OCI-LY7 (cell line): ENCODE data around the gene MYADM. TPM values are rescaled to one million over a fixed set of nuclear protein-coding genes. Genes with fewer than 3 reads are reported as not detected.

Source experiments
- BruUV-seq: library from RNA; stranded (reverse); fragments of 400-500 nt; replicated peaks from 2 replicates; lab custom pipeline; 2021; lab: Mats Ljungman, UMichigan
- CTCF ChIA-PET: fragments of 300-600 bp; sonication (Branson Sonifier 250); formaldehyde crosslinking; loops from one replicate; lab custom pipeline; 2022; ENCODE audit warnings: antibody characterized with exemption; ENCODE audit not compliant: unreplicated experiment; lab: Charles Lee
- POLR2A ChIA-PET: fragments of 300-600 bp; sonication (Branson Sonifier 250); formaldehyde crosslinking; loops from one replicate; lab custom pipeline; 2022; ENCODE audit warnings: antibody characterized with exemption; lab: Charles Lee
- DNase-seq: peaks from one replicate; pipeline ENCODE4 v3.0.0-alpha.2; 2015; ENCODE audit warnings: low spot score
- H2AFZ ChIP-seq: fragments of 200-600 bp; sonication (generic), shearing (Covaris generic); 2 replicates; pipeline ENCODE4 v1.6.1; 2014; ENCODE audit warnings: mild to moderate bottlenecking, antibody characterized with exemption, low read length, moderate library complexity
- H3K27ac ChIP-seq: fragments of 200-600 bp; sonication (generic); 2 replicates; pipeline ENCODE4 v1.5.1; 2014; ENCODE audit warnings: mixed run types, low read depth, mild to moderate bottlenecking, moderate library complexity, low read length, inconsistent platforms; ENCODE audit not compliant: poor library complexity, severe bottlenecking
- H3K36me3 ChIP-seq: fragments of 200-600 bp; sonication (generic); 2 replicates; pipeline ENCODE4 v1.6.1; 2014; ENCODE audit warnings: mild to moderate bottlenecking, antibody characterized with exemption, low read length, moderate library complexity, mixed read lengths; ENCODE audit not compliant: insufficient read depth
- H3K4me1 ChIP-seq: fragments of 200-600 bp; sonication (generic); 2 replicates; pipeline ENCODE4 v1.5.1; 2014; ENCODE audit warnings: mild to moderate bottlenecking, low read length; ENCODE audit not compliant: insufficient read depth, poor library complexity, severe bottlenecking
- H3K4me2 ChIP-seq: fragments of 200-600 bp; sonication (generic); 2 replicates; pipeline ENCODE4 v1.6.1; 2014; ENCODE audit warnings: mild to moderate bottlenecking, low read length
- H3K4me3 ChIP-seq: fragments of 200-600 bp; sonication (generic); 2 replicates; pipeline ENCODE4 v1.5.1; 2014; ENCODE audit warnings: mild to moderate bottlenecking, low read depth, low read length; ENCODE audit not compliant: poor library complexity, severe bottlenecking
- H3K79me2 ChIP-seq: fragments of 200-600 bp; sonication (generic); 2 replicates; pipeline ENCODE4 v1.6.1; 2016; ENCODE audit warnings: low read depth, mild to moderate bottlenecking, low read length, moderate library complexity, mixed read lengths; ENCODE audit not compliant: insufficient read depth
- H3K9me2 ChIP-seq: fragments of 200-600 bp; sonication (generic); 2 replicates; pipeline ENCODE4 v1.6.1; 2016; ENCODE audit warnings: mild to moderate bottlenecking, low read length, mixed read lengths; ENCODE audit not compliant: insufficient read depth
- H3K9me3 ChIP-seq: fragments of 200-600 bp; sonication (generic); 2 replicates; pipeline ENCODE4 v1.6.1; 2014; ENCODE audit warnings: mild to moderate bottlenecking, mixed run types, low read length, mixed read lengths
- H4K20me1 ChIP-seq: fragments of 200-600 bp; sonication (generic); 2 replicates; pipeline ENCODE4 v1.6.1; 2014; ENCODE audit warnings: mild to moderate bottlenecking, antibody characterized with exemption, low read length, moderate library complexity, mixed read lengths; ENCODE audit not compliant: insufficient read depth
- EZH2phosphoT487 ChIP-seq: fragments of 200-600 bp; sonication (generic); IDR thresholded peaks from 2 replicates; pipeline ENCODE4 v1.6.1; 2018; ENCODE audit warnings: low read depth, borderline replicate concordance, mild to moderate bottlenecking, mixed run types, antibody characterized with exemption, low read length, moderate library complexity, mixed read lengths
- intact Hi-C: fragments of 100-400 bp; cut with micrococcal nuclease; formaldehyde crosslinking; loops from one replicate; pipeline ENCODE4 v1.10.0; 2022; ENCODE audit not compliant: unreplicated experiment
- total RNA-seq, 2 experiments: library from RNA; depleted of rRNA in 1 of 2; stranded (reverse); fragments of >200 nt in 1 of 2; shearing (Covaris generic) in 1 of 2; gene quantifications; 2 replicates each; pipeline ENCODE4 v1.2.3, GENCODE V29; 2014 to 2022
- TF ChIP-seq, protein P1 (sequence below): fragments of 200-600 bp; sonication (generic); conservative IDR thresholded peaks from 2 replicates; pipeline ENCODE4 v1.5.1; 2014; ENCODE audit warnings: mild to moderate bottlenecking, antibody characterized with exemption, low read length, moderate library complexity, mixed read lengths

The MYADM gene
- total RNA-seq, 2 experiments from 2014 or later = 0.82 to 0.98 TPM

DNA sequence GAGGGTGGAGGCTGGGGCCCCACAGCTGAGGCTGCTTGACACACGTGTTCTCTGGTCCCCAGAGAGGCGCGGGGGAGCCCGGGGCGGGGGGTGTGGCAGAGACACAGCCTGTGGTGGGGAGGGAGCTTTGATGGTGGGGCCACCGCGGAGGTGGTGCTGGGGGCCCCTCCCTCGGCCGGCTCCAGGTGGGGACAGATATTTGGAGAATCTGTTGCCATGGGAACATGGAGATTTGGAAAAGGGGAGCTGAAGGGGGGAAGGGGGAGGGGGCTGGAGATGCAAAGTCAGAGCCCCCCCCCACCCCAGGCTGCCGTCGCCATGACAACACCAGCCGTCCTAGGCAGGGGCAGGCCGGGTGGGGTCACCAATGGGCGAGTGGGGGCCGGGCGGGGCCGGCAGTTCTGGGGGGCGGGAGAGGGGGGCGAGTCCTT, 15.6 kb downstream of the MYADM start:
- Histone ChIP-seq H3K4me1 (peaks cover 3% of the 10 kb centered on the region), H3K4me2 (no peak overlapping the region), H3K79me2 (no peaks in the 10 kb centered on the region), H2AFZ (no peak overlapping the region), H4K20me1 (no peaks in the 10 kb centered on the region), H3K27ac (no peak overlapping the region), H3K9me3 (no peaks in the 10 kb centered on the region), H3K36me3 (no peaks in the 10 kb centered on the region), H3K4me3 (no peak overlapping the region), H3K9me2 (no peaks in the 10 kb centered on the region)
- intact Hi-C loops = no loop called here
- TF ChIP-seq EZH2phosphoT487 = no peak
- TF ChIP-seq, protein P1, sequence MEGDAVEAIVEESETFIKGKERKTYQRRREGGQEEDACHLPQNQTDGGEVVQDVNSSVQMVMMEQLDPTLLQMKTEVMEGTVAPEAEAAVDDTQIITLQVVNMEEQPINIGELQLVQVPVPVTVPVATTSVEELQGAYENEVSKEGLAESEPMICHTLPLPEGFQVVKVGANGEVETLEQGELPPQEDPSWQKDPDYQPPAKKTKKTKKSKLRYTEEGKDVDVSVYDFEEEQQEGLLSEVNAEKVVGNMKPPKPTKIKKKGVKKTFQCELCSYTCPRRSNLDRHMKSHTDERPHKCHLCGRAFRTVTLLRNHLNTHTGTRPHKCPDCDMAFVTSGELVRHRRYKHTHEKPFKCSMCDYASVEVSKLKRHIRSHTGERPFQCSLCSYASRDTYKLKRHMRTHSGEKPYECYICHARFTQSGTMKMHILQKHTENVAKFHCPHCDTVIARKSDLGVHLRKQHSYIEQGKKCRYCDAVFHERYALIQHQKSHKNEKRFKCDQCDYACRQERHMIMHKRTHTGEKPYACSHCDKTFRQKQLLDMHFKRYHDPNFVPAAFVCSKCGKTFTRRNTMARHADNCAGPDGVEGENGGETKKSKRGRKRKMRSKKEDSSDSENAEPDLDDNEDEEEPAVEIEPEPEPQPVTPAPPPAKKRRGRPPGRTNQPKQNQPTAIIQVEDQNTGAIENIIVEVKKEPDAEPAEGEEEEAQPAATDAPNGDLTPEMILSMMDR = no peak
- no peak for DNase-seq
- ChIA-PET POLR2A (no interaction called here), CTCF (no interaction called here)
- no TSS peak for BruUV-seq

DNA sequence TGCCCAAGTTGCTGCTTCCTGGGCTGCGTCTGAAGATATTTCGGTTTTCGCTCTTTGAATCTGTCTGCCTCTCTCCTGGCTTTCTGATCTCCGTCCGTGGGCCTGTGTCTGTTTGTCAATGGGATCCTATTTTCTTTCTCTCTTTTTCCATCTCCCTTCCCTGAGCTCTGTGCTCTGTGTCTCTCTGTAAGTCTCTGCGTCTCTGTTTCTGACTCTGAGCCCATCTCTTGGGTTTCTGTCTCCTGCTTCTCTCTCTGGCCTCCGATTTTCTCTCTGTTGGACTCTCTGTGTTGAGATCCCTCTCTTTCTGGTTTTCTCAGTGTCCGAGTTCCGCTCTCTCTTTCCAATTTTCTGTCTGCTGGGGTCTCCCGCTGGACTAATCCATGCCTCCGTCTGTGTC, 16.1 kb downstream of the MYADM start:
- H3K9me2 ChIP-seq = no peaks in the 10 kb centered on the region
- no peaks in the 10 kb centered on the region for H3K79me2 ChIP-seq
- CTCF ChIA-PET = no interaction called here
- H3K4me2 ChIP-seq = no peak overlapping the region
- POLR2A ChIA-PET = no interaction called here
- intact Hi-C loops = no loop called here
- H2AFZ ChIP-seq = no peak overlapping the region
- H3K9me3 ChIP-seq = no peaks in the 10 kb centered on the region
- H3K4me3 ChIP-seq = no peak overlapping the region
- H4K20me1 ChIP-seq = no peaks in the 10 kb centered on the region
- no peak for DNase-seq
- peaks cover 3% of the 10 kb centered on the region for H3K4me1 ChIP-seq
- BruUV-seq = no TSS peak
- TF ChIP-seq EZH2phosphoT487 = no peak
- H3K27ac ChIP-seq = no peak overlapping the region
- no peaks in the 10 kb centered on the region for H3K36me3 ChIP-seq

DNA sequence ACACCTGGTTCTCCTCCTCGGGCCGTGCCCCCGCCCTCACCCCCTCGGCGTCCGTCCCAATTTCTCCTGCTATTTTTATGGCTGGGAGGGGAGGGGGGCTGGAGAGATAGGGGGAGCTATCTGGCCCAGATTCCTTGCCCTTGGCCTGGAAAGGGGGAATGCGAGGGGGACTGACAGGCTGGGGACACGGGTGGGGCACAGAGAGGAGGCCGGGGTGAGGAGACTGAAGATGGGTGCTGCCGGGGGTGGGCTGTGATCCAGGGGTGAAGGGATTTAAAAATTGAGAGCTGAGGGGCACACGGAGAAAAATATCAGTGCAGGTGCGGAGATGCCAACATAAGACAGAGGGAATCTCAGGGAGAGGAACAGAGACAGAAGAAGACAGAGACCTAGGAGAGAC, 16.6 kb downstream of the MYADM start:
- DNase-seq = no peak
- intact Hi-C loops = no loop called here
- no peak overlapping the region for H3K4me3 ChIP-seq
- no peak overlapping the region for H3K4me2 ChIP-seq
- no peaks in the 10 kb centered on the region for H3K36me3 ChIP-seq
- BruUV-seq = no TSS peak
- CTCF ChIA-PET = no interaction called here
- H3K27ac ChIP-seq = no peak overlapping the region
- TF ChIP-seq, protein P1 = no peak
- TF ChIP-seq EZH2phosphoT487 = no peak
- H3K79me2 ChIP-seq = no peaks in the 10 kb centered on the region
- no peak overlapping the region for H2AFZ ChIP-seq
- H3K4me1 ChIP-seq = peaks cover 3% of the 10 kb centered on the region
- no peaks in the 10 kb centered on the region for H3K9me2 ChIP-seq
- POLR2A ChIA-PET = no interaction called here
- H3K9me3 ChIP-seq = no peaks in the 10 kb centered on the region
- H4K20me1 ChIP-seq = no peaks in the 10 kb centered on the region
